Mammary epithelial cell (primary cell): Measurements from ENCODE around the gene TMEM212.

Experiments
- EZH2 ChIP-seq: IDR thresholded peaks from 2 replicates; pipeline ENCODE4 v1.6.1; 2012; ENCODE audit warnings: low read length, inconsistent platforms, borderline replicate concordance
- TF ChIP-seq, protein P1 (sequence below), 2 donors: IDR thresholded peaks in 1 of 2; conservative IDR thresholded peaks in 1 of 2; 2 replicates each; pipeline ENCODE4 v1.5.1; 2011 to 2012; ENCODE audit warnings: inconsistent platforms in 2 of 2, low read length in 2 of 2, mild to moderate bottlenecking in 2 of 2, control low read depth in 1 of 2, low read depth in 1 of 2; ENCODE audit not compliant: insufficient read depth in 1 of 2; ENCODE audit errors: extremely low read depth in 1 of 2

DNA sequence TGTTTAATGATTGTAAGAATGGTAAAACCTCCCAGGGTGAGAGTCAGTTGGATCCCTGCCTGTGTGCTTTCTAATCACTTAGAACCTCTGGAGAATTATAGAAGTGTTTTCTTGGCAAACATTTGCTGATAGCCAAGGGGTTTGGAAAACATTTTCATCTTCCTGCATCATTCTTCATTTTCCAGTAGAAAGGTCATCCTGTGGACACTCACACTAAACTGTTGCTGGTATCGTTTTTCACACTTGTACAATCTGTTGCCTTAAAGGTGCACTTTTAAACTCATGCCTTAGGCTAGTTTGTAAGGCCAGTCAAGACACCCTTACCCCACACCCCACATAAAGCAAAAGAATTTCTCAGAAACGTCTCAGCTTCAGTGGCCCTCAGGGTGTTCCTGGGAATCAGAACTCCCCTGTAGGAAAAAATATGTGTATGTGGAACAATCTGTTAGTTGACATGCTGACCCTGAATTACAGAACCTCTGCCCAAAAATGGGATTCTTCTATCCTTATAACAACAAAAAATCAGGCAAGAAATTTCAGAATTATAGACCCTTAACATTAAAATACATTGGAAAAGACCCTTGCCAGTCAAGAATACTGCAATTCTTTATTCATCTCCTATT, 27.1 kb upstream of the TMEM212 start:
- TF ChIP-seq, protein P1, sequence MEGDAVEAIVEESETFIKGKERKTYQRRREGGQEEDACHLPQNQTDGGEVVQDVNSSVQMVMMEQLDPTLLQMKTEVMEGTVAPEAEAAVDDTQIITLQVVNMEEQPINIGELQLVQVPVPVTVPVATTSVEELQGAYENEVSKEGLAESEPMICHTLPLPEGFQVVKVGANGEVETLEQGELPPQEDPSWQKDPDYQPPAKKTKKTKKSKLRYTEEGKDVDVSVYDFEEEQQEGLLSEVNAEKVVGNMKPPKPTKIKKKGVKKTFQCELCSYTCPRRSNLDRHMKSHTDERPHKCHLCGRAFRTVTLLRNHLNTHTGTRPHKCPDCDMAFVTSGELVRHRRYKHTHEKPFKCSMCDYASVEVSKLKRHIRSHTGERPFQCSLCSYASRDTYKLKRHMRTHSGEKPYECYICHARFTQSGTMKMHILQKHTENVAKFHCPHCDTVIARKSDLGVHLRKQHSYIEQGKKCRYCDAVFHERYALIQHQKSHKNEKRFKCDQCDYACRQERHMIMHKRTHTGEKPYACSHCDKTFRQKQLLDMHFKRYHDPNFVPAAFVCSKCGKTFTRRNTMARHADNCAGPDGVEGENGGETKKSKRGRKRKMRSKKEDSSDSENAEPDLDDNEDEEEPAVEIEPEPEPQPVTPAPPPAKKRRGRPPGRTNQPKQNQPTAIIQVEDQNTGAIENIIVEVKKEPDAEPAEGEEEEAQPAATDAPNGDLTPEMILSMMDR (conservative IDR thresholded peaks at IDR 0.05 in 1 of 2, IDR thresholded peaks at IDR 0.05 in 1 of 2; ENCODE audit: extremely low read depth in 1 of 2, insufficient read depth in 1 of 2, low read depth in 1 of 2, low read length in 2 of 2), result no peak
- TF ChIP-seq EZH2, result no peak
